GM19324 (cell line): ENCODE measurements around the gene ZNF490.
A peak's percentile ranks its signal among the peaks of the same experiment; 100 is the strongest.
"Not testable (repeated sequence)": the region's sequence is repeated elsewhere in the genome, so short reads cannot be mapped to it uniquely, and the experiment has no call there.

Experiments
- ATAC-seq: cut with Tn5 transposase; IDR thresholded peaks from one replicate; pipeline ENCODE4 v1.9.1; 2021; ENCODE audit warnings: mild to moderate bottlenecking, moderate library complexity; ENCODE audit not compliant: unreplicated experiment, low FRiP score

The ZNF490 gene

GRCh38 chr19:12623361-12624031 lies 12.9 kb upstream of the ZNF490 start:
- ATAC-seq: no peak

- not testable (repeated sequence) for ATAC-seq
Measured at GRCh38 chr19:12621253-12622024, 10.8 kb upstream of the ZNF490 start.

GRCh38 chr19:12617646-12618045 lies 7.0 kb upstream of the ZNF490 start:
- no peak for ATAC-seq

GRCh38 chr19:12611361-12611699 lies 717 bp upstream of the ZNF490 start:
- no peak for ATAC-seq

- no peak for ATAC-seq
Measured at GRCh38 chr19:12607631-12608030, 3.0 kb downstream of the ZNF490 start.

- no peak for ATAC-seq
Measured at GRCh38 chr19:12606796-12607195, 3.8 kb downstream of the ZNF490 start.

GRCh38 chr19:12603714-12604113 lies 6.9 kb downstream of the ZNF490 start:
- ATAC-seq: no peak

- no peak for ATAC-seq
Measured at GRCh38 chr19:12597594-12597993, 13.0 kb downstream of the ZNF490 start.

GRCh38 chr19:12596927-12597548 lies 13.6 kb downstream of the ZNF490 start:
- no peak for ATAC-seq

GRCh38 chr19:12596485-12596884 lies 14.1 kb downstream of the ZNF490 start:
- ATAC-seq: no peak

- ATAC-seq: no peak
Measured at GRCh38 chr19:12581100-12581499, 29.5 kb downstream of the ZNF490 start.

- ATAC-seq: no peak
Measured at GRCh38 chr19:12580180-12580694, 30.4 kb downstream of the ZNF490 start.

GRCh38 chr19:12578641-12579040 lies 32.0 kb downstream of the ZNF490 start:
- no peak for ATAC-seq

GRCh38 chr19:12574036-12574435 lies 36.6 kb downstream of the ZNF490 start:
- no peak for ATAC-seq

GRCh38 chr19:12567951-12568350 lies 42.7 kb downstream of the ZNF490 start:
- ATAC-seq: no peak

GRCh38 chr19:12566380-12566779 lies 44.2 kb downstream of the ZNF490 start:
- ATAC-seq: not testable (repeated sequence)

- ATAC-seq: no peak
Measured at GRCh38 chr19:12564016-12564664, 46.5 kb downstream of the ZNF490 start.

GRCh38 chr19:12555456-12555930 lies 55.1 kb downstream of the ZNF490 start:
- ATAC-seq: no peak

GRCh38 chr19:12551060-12551832 lies 59.4 kb downstream of the ZNF490 start, which contains the start of gene ZNF564:
Gene ZNF564, minus strand, starts transcription at chr19:12551482. Its CDS starts 150 bp downstream, at chr19:12551332.
- peak; percentile 97 for ATAC-seq

- no peak for ATAC-seq
Measured at GRCh38 chr19:12546903-12547302, 63.7 kb downstream of the ZNF490 start.
